ENCODE data around the gene PGA5. TPM values are rescaled to one million over a fixed set of nuclear protein-coding genes. Genes with fewer than 3 reads are reported as not detected.

Gene PGA5
- total RNA-seq, 6 experiments from 2014 or later, result 0.20 to 1.00 TPM; not detected in 4

- WGBS (ENCODE audit: insufficient coverage, low coverage, low lambda C conversion rate, missing lambda C conversion rate), result 80% methylated on average over 1 of the region's 6 CpGs
- Histone ChIP-seq H3K9me3 (no peaks in the 10 kb centered on the region), H3K4me3 (no peak overlapping the region), H3K27ac (peak overlapping the region; percentile 66 to 83 (median 76)), H3K36me3 (no peaks in the 10 kb centered on the region), H3K27me3 (no peaks in the 10 kb centered on the region), H3K4me1 (peaks cover 0 to 31% (median 8%) of the 10 kb centered on the region in 4 donors)
- TF ChIP-seq, protein P1, sequence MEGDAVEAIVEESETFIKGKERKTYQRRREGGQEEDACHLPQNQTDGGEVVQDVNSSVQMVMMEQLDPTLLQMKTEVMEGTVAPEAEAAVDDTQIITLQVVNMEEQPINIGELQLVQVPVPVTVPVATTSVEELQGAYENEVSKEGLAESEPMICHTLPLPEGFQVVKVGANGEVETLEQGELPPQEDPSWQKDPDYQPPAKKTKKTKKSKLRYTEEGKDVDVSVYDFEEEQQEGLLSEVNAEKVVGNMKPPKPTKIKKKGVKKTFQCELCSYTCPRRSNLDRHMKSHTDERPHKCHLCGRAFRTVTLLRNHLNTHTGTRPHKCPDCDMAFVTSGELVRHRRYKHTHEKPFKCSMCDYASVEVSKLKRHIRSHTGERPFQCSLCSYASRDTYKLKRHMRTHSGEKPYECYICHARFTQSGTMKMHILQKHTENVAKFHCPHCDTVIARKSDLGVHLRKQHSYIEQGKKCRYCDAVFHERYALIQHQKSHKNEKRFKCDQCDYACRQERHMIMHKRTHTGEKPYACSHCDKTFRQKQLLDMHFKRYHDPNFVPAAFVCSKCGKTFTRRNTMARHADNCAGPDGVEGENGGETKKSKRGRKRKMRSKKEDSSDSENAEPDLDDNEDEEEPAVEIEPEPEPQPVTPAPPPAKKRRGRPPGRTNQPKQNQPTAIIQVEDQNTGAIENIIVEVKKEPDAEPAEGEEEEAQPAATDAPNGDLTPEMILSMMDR (IDR thresholded peaks at IDR 0.05), result no peak
- TF ChIP-seq POLR2A (IDR thresholded peaks at IDR 0.05), result no peak
- intact Hi-C loops (cut with DNase I), result loop anchor here in 1 of 2 donors (10.0 kb wide), 1 partner anchor 120 kb away; no protein-coding TSS in a partner anchor
- ATAC-seq (no peak), DNase-seq (no peak)
Observed at GRCh38 chr11:61264371-61264770, 23.4 kb downstream of the PGA5 start.

DNA sequence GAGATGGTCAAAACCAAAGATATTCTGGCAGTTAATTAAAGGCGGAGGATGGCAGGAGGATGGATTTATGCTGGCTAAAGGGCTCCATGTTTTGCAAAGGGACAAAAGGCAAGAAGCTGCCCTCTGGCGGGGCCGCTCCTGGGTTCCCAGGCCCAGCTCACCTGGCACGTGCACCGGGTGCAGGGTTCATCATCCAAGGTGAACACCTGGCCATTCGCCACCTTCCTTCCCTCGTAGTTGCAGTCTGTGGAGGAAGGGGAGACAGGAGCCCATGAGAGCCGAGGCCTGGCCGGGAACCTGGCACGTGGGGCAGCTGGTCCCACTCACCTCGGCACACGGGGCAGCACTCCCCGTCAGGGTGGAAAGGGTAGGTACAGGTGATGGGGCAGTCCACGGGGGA lies 23.8 kb downstream of the PGA5 start:
- 50% methylated on average over 1 of the region's 14 CpGs for WGBS (ENCODE audit: insufficient coverage, low coverage, low lambda C conversion rate, missing lambda C conversion rate)

GRCh38 chr11:61265357-61265756 lies 24.4 kb downstream of the PGA5 start:
- TF ChIP-seq, protein P1 (IDR thresholded peaks at IDR 0.05), result no peak
- TF ChIP-seq POLR2A (IDR thresholded peaks at IDR 0.05), result no peak
- no peaks in the 10 kb centered on the region for H3K27me3 ChIP-seq
- no peaks in the 10 kb centered on the region for H3K36me3 ChIP-seq
- ATAC-seq (peak; percentile 67 to 83 (median 74)), DNase-seq (peak; percentile 76 to 91 (median 77))
- H3K4me3 ChIP-seq, result no peak overlapping the region
- peaks cover 0 to 31% (median 8%) of the 10 kb centered on the region in 4 donors for H3K4me1 ChIP-seq
- WGBS (ENCODE audit: insufficient coverage, low coverage, low lambda C conversion rate, missing lambda C conversion rate), result 28% methylated on average over 6 of the region's 14 CpGs
- peak overlapping the region; percentile 66 to 83 (median 76) for H3K27ac ChIP-seq
- no peaks in the 10 kb centered on the region for H3K9me3 ChIP-seq
- intact Hi-C loops (cut with DNase I), result loop anchor here in 1 of 2 donors (10.0 kb wide), 1 partner anchor 119 kb away; no protein-coding TSS in a partner anchor

More for the DNA sequence above, 23.8 kb downstream of the PGA5 start:
- Histone ChIP-seq H3K27me3 (no peaks in the 10 kb centered on the region), H3K9me3 (no peaks in the 10 kb centered on the region), H3K4me3 (no peak overlapping the region), H3K36me3 (no peaks in the 10 kb centered on the region), H3K4me1 (peaks cover 0 to 31% (median 8%) of the 10 kb centered on the region in 4 donors), H3K27ac (peak overlapping the region; percentile 66 to 83 (median 76))
- TF ChIP-seq, protein P1 (IDR thresholded peaks at IDR 0.05), result peak in 1 of 4 donors; percentile 13
- no peak for TF ChIP-seq POLR2A (IDR thresholded peaks at IDR 0.05)
- intact Hi-C loops (cut with DNase I), result loop anchor here in 1 of 2 donors (10.0 kb wide), 1 partner anchor 120 kb away; no protein-coding TSS in a partner anchor
- DNase-seq (peak; percentile 54 to 88 (median 85)), ATAC-seq (peak; percentile 26 to 68 (median 57))

GRCh38 chr11:61266602-61267001 lies 25.6 kb downstream of the PGA5 start:
- Histone ChIP-seq H3K27me3 (no peaks in the 10 kb centered on the region), H3K36me3 (no peaks in the 10 kb centered on the region), H3K4me3 (no peak overlapping the region), H3K4me1 (peaks cover 0 to 31% (median 8%) of the 10 kb centered on the region in 4 donors), H3K9me3 (no peaks in the 10 kb centered on the region), H3K27ac (peak overlapping the region; percentile 16 to 71 (median 26))
- WGBS (ENCODE audit: insufficient coverage, low coverage, low lambda C conversion rate, missing lambda C conversion rate), result 77% methylated on average over 3 of the region's 4 CpGs
- ATAC-seq (no peak), DNase-seq (no peak)
- no peak for TF ChIP-seq POLR2A (IDR thresholded peaks at IDR 0.05)
- TF ChIP-seq, protein P1 (IDR thresholded peaks at IDR 0.05), result no peak
- intact Hi-C loops (cut with DNase I), result loop anchor here in 1 of 2 donors (10.0 kb wide), 1 partner anchor 118 kb away; no protein-coding TSS in a partner anchor
